A549 (cell line): ENCODE results near the gene TCP1. TPM values are rescaled to one million over a fixed set of nuclear protein-coding genes. Genes with fewer than 3 reads are reported as not detected.

Experiments used
- ATAC-seq, 2 experiments: fragments of 200-7000 bp in 1 of 2; fragments of >200 bp in 1 of 2; cut with Nextera tagmentation in 1 of 2; cut with Tn5 transposase in 1 of 2; 3 replicates each; pipeline versions ENCODE4 v1.8.0 to v1.9.1; 2018 to 2020; ENCODE audit warnings: mild to moderate bottlenecking in 1 of 2, moderate library complexity in 1 of 2
- CTCF ChIA-PET: fragments of 300-600 bp; sonication (Branson Sonifier 250); formaldehyde crosslinking; extraction: SDS; loops from one replicate; lab custom pipeline; 2021; ENCODE audit warnings: antibody characterized with exemption, inconsistent platforms; lab: Yijun Ruan, JAX
- POLR2A ChIA-PET: fragments of 350-600 bp; formaldehyde crosslinking; extraction: SDS; loops from one replicate; lab custom pipeline; 2021; ENCODE audit warnings: antibody characterized with exemption, inconsistent platforms; lab: Yijun Ruan, JAX
- DNase-seq, 2 experiments: peaks; one replicate each; pipeline versions ENCODE4 v3.0.0 to v3.0.0-alpha.2; 2011 to 2016; ENCODE audit warnings: low read depth in 1 of 2, low spot score in 1 of 2
- FAIRE-seq: peaks from 2 replicates; lab custom pipeline; 2011; peaks lifted over from hg19 to GRCh38; lab: Jason Lieb, UNC
- H3K27ac ChIP-seq, 2 experiments: fragments of >200 bp; sonication (Bioruptor Twin); formaldehyde crosslinking; 3 replicates each; pipeline ENCODE4 v1.5.1; 2016 to 2017
- H3K4me1 ChIP-seq: fragments of >200 bp; sonication (Bioruptor Twin); formaldehyde crosslinking; 3 replicates; pipeline ENCODE4 v1.6.1; 2016
- H3K4me2 ChIP-seq: fragments of >200 bp; sonication (Bioruptor Twin); formaldehyde crosslinking; 3 replicates; pipeline ENCODE4 v1.6.1; 2016
- H3K4me3 ChIP-seq: fragments of >200 bp; sonication (Bioruptor Twin); formaldehyde crosslinking; 3 replicates; pipeline ENCODE4 v1.5.1; 2016
- H3K9me3 ChIP-seq: fragments of >200 bp; sonication (Bioruptor Twin); formaldehyde crosslinking; 3 replicates; pipeline ENCODE4 v1.6.1; 2016
- ATOH8 ChIP-seq: fragments of 250-450 bp; sonication (Bioruptor Pico); IDR thresholded peaks from 2 replicates; pipeline ENCODE4 v1.5.0; 2020; ENCODE audit warnings: low read depth, mild to moderate bottlenecking, moderate library complexity
- BCL3 ChIP-seq: fragments of >200 bp; sonication (Bioruptor Twin); formaldehyde crosslinking; IDR thresholded peaks from 3 replicates; pipeline ENCODE4 v1.6.1; 2016
- BHLHE40 ChIP-seq: IDR thresholded peaks from 2 replicates; pipeline ENCODE4 v1.6.1; 2012; ENCODE audit warnings: low read depth, low read length, inconsistent platforms
- CBX2 ChIP-seq: fragments of 200-600 bp; sonication (generic); IDR thresholded peaks from 2 replicates; pipeline ENCODE4 v1.6.1; 2016; ENCODE audit warnings: low read depth, mild to moderate bottlenecking, borderline replicate concordance
- CEBPB ChIP-seq, 2 experiments: fragments of >200 bp in 1 of 2; sonication (Bioruptor Twin) in 1 of 2; formaldehyde crosslinking in 1 of 2; IDR thresholded peaks; 2 replicates each; pipeline ENCODE4 v1.6.1; 2012 to 2016
- CHD2 ChIP-seq: fragments of 150-350 bp; IDR thresholded peaks from 2 replicates; pipeline ENCODE4 v1.6.1; 2014; ENCODE audit warnings: low read length; ENCODE audit not compliant: partially characterized antibody
- CHD4 ChIP-seq: fragments of 200-600 bp; sonication (generic); IDR thresholded peaks from 2 replicates; pipeline ENCODE4 v1.6.1; 2016; ENCODE audit warnings: antibody characterized with exemption, mild to moderate bottlenecking, borderline replicate concordance
- FOSL2 ChIP-seq, 2 experiments: fragments of 450-650 bp in 1 of 2; fragments of >200 bp in 1 of 2; sonication (Bioruptor Twin) in 1 of 2; formaldehyde crosslinking; IDR thresholded peaks; 2 replicates each; pipeline versions ENCODE4 v1.5.0 to v1.6.1; 2016 to 2020; ENCODE audit warnings: mild to moderate bottlenecking in 1 of 2, moderate library complexity in 1 of 2
- GATA3 ChIP-seq: IDR thresholded peaks from 2 replicates; pipeline ENCODE4 v1.6.1; 2012; ENCODE audit warnings: borderline replicate concordance
- HMGXB4 ChIP-seq: fragments of 250-450 bp; sonication (Bioruptor Pico); IDR thresholded peaks from 2 replicates; pipeline ENCODE4 v1.5.0; 2021; ENCODE audit warnings: mild to moderate bottlenecking, moderate library complexity, borderline replicate concordance
- HOXA7 ChIP-seq: fragments of 250-450 bp; sonication (Bioruptor Pico); IDR thresholded peaks from 2 replicates; pipeline ENCODE4 v1.5.0; 2020; ENCODE audit warnings: mild to moderate bottlenecking, moderate library complexity
- JUN ChIP-seq, 2 experiments: fragments of >200 bp; sonication (Bioruptor Twin); formaldehyde crosslinking; IDR thresholded peaks; 2 replicates in 1 of 2; 3 replicates in 1 of 2; pipeline ENCODE4 v1.6.1; 2016 to 2017
- KDM5A ChIP-seq: fragments of 200-600 bp; sonication (generic); IDR thresholded peaks from 2 replicates; pipeline ENCODE4 v1.6.1; 2016; ENCODE audit warnings: antibody characterized with exemption, mild to moderate bottlenecking
- MAX ChIP-seq: IDR thresholded peaks from 2 replicates; pipeline ENCODE4 v1.6.1; 2012
- NPAS2 ChIP-seq: fragments of 250-450 bp; sonication (Bioruptor Pico); IDR thresholded peaks from 2 replicates; pipeline ENCODE4 v1.8.0; 2022; ENCODE audit warnings: mild to moderate bottlenecking, moderate library complexity, borderline replicate concordance
- PBX3 ChIP-seq: IDR thresholded peaks from 2 replicates; pipeline ENCODE4 v1.6.1; 2012
- PHF8 ChIP-seq: fragments of 200-600 bp; sonication (generic); IDR thresholded peaks from 2 replicates; pipeline ENCODE4 v1.6.1; 2016; ENCODE audit warnings: low read depth, mild to moderate bottlenecking, antibody characterized with exemption, moderate library complexity, borderline replicate concordance
- POLR2A ChIP-seq: IDR thresholded peaks from 2 replicates; pipeline ENCODE4 v1.6.1; 2012; ENCODE audit warnings: mild to moderate bottlenecking, low read length
- REST ChIP-seq: fragments of 200-600 bp; sonication (generic); IDR thresholded peaks from 2 replicates; pipeline ENCODE4 v1.6.1; 2016; ENCODE audit warnings: antibody characterized with exemption, mild to moderate bottlenecking, moderate library complexity
- TFCP2L1 ChIP-seq: fragments of 250-450 bp; sonication (Bioruptor Pico); IDR thresholded peaks from 2 replicates; pipeline ENCODE4 v1.5.0; 2021; ENCODE audit warnings: mild to moderate bottlenecking
- USF2 ChIP-seq: fragments of 450-650 bp; IDR thresholded peaks from 2 replicates; pipeline ENCODE4 v1.6.1; 2014; ENCODE audit warnings: antibody characterized with exemption
- ZSCAN20 ChIP-seq: fragments of 250-450 bp; sonication (Bioruptor Pico); IDR thresholded peaks from 2 replicates; pipeline ENCODE4 v1.8.0; 2022; ENCODE audit warnings: mild to moderate bottlenecking, moderate library complexity
- WGBS: methylation state at CpG from one replicate; pipeline ENCODE4 v1.1.6; 2017; ENCODE audit errors: missing lambda C conversion rate; 5-methylcytosine and 5-hydroxymethylcytosine counted together
- polyA plus RNA-seq, 4 experiments: library from polyadenylated mRNA; depleted of rRNA in 3 of 4; stranded (reverse); fragments of >200 nt; fragmentation: RNase III in 1 of 4; extraction: RNeasy Plus Mini Kit Qiagen cat#74134 plus additional on column Dnase treatment in 1 of 4; gene quantifications; 2 replicates in 3 of 4; 3 replicates in 1 of 4; pipeline ENCODE4 v1.2.3, GENCODE V29; 2011 to 2017

Gene TCP1
- polyA plus RNA-seq, 2 of the 4 experiments (the other 2 are of a cell fraction), result 215 to 367 TPM

GRCh38 chr6:159790956-159791598, 1.7 kb upstream of the TCP1 start:
- Histone ChIP-seq H3K4me1 (peaks cover 42% of the 10 kb centered on the region), H3K4me3 (peak overlapping the region; percentile 92), H3K4me2 (peak overlapping the region; percentile 96), H3K27ac (peak overlapping the region; percentile 95 to 99), H3K9me3 (no peaks in the 10 kb centered on the region)
- ChIA-PET POLR2A (interaction anchor here (1.8 to 2.9 kb wide), 3 partner anchors 30 to 98 kb away, joined by 12 to 15 read pairs (median 13); partner anchors contain the start of genes ACAT2, SOD2 and WTAP), CTCF (interaction anchor here (0.9 to 1.3 kb wide), 3 partner anchors 10 to 100 kb away, joined by 3 to 4 read pairs (median 4); no protein-coding TSS in a partner anchor)
- no peak for DNase-seq
- ATAC-seq, result no peak
- TF ChIP-seq KDM5A (no peak), POLR2A (no peak), CHD2 (no peak), USF2 (no peak), ATOH8 (no peak), MAX (no peak), HMGXB4 (CRISPR knock-in tag) (no peak), BHLHE40 (no peak), FOSL2 (IDR thresholded peaks at IDR 0.05) (no peak), FOSL2 (CRISPR knock-in tag; IDR thresholded peaks at IDR 0.05) (no peak), CHD4 (no peak), GATA3 (no peak), HOXA7 (no peak), NPAS2 (CRISPR knock-in tag) (no peak)
- 24% methylated on average over 8 of the region's 18 CpGs for WGBS
- FAIRE-seq, result no peak

GRCh38 chr6:159790149-159790955, 950 bp upstream of the TCP1 start, which contains the start of gene MRPL18:
Gene MRPL18 (plus strand): TSS chr6:159790467. CDS start chr6:159790588, 121 bp downstream.
- H3K9me3 ChIP-seq, result no peaks in the 10 kb centered on the region
- H3K4me1 ChIP-seq, result peaks cover 42% of the 10 kb centered on the region
- H3K27ac ChIP-seq, result peak within 1 kb of the TSS; percentile 95 to 99
- H3K4me3 ChIP-seq, result peak within 1 kb of the TSS; percentile 92
- ChIA-PET CTCF (interaction anchor here (1.2 to 1.3 kb wide), 2 partner anchors 16 to 100 kb away, joined by 4 read pairs; no protein-coding TSS in a partner anchor), POLR2A (interaction anchor here (0.8 to 2.9 kb wide), 9 partner anchors 11 to 98 kb away, joined by 3 to 15 read pairs (median 5); partner anchors contain the start of genes ACAT2, SOD2 and WTAP)
- peak; percentile 93 to 94 for ATAC-seq
- WGBS, result 1% methylated on average over 33 of the region's 56 CpGs
- H3K4me2 ChIP-seq, result peak within 1 kb of the TSS; percentile 96
- no peak for FAIRE-seq
- DNase-seq, result peak; percentile 81 to 98
- TF ChIP-seq BCL3, result peak; percentile 29; the same call in 1 of the 3 replicates
- no peak for TF ChIP-seq TFCP2L1 (CRISPR knock-in tag)
- peak; percentile 89 for TF ChIP-seq PBX3
- 0 out of 5 replicates have a peak, but pooled peaks of 1 of the 2 experiments have one; percentile 31 for TF ChIP-seq JUN (IDR thresholded peaks at IDR 0.05)
- TF ChIP-seq CEBPB (IDR thresholded peaks at IDR 0.05), result peak in 1 of 2 experiments; percentile 68; a peak in 2 of 4 replicates
- no peak for TF ChIP-seq REST
- TF ChIP-seq KDM5A, result peak; percentile 61
- TF ChIP-seq ATOH8, result no peak
- TF ChIP-seq ZSCAN20 (CRISPR knock-in tag), result no peak
- peak; percentile 54; the same call in 1 of the 2 replicates for TF ChIP-seq PHF8
- no peak for TF ChIP-seq CBX2
